K562 (cell line): ENCODE measurements around the gene HDAC5. TPM values are rescaled to one million over a fixed set of nuclear protein-coding genes. Genes with fewer than 3 reads are reported as not detected.

Source experiments
- ATAC-seq: fragments of 200-7000 bp; cut with Tn5 transposase; 3 replicates; pipeline ENCODE4 v1.9.1; 2020; ENCODE audit warnings: moderate library complexity
- BruUV-seq: library from RNA; stranded (reverse); fragments of 400-500 nt; replicated peaks from 2 replicates; lab custom pipeline; 2021; lab: Mats Ljungman, UMichigan
- CTCF ChIA-PET: fragments of 300-600 bp; formaldehyde crosslinking; extraction: SDS; loops from one replicate; lab custom pipeline; 2021; ENCODE audit warnings: low intra/inter-chr PET ratio; lab: Yijun Ruan, JAX
- POLR2A ChIA-PET: fragments of 300-600, 350-650 bp; sonication (Branson Sonifier 250); formaldehyde crosslinking; extraction: SDS; loops from one replicate; lab custom pipeline; 2021; ENCODE audit warnings: antibody characterized with exemption, inconsistent platforms; lab: Yijun Ruan, JAX
- DNase-seq, 4 experiments: peaks; one replicate each; pipeline versions ENCODE4 v3.0.0 to v3.0.0-alpha.2; 2011 to 2018; ENCODE audit warnings: low spot score in 3 of 4, mixed read lengths in 3 of 4; ENCODE audit errors: extremely low read depth in 1 of 4
- FAIRE-seq: peaks from 2 replicates; lab custom pipeline; 2011; peaks lifted over from hg19 to GRCh38; lab: Jason Lieb, UNC
- H2AFZ ChIP-seq: 2 replicates; pipeline ENCODE4 v1.6.0; 2011; ENCODE audit warnings: low read depth, low read length, control low read depth, inconsistent platforms
- H3K27ac ChIP-seq: fragments of 200-600 bp; 3 replicates; pipeline ENCODE4 v1.8.0; 2011; ENCODE audit warnings: low read depth, mild to moderate bottlenecking, control low read depth, inconsistent platforms, low read length, moderate library complexity, mixed read lengths; ENCODE audit errors: extremely low read depth
- H3K27me3 ChIP-seq, 2 experiments: fragments of 300-600 bp in 1 of 2; 2 replicates in 1 of 2; 3 replicates in 1 of 2; pipeline versions ENCODE4 v1.6.0 to v1.8.0; 2011; ENCODE audit warnings: inconsistent platforms in 2 of 2, low read length in 2 of 2, mild to moderate bottlenecking in 1 of 2, mixed read lengths in 1 of 2, moderate library complexity in 1 of 2; ENCODE audit not compliant: control insufficient read depth in 2 of 2, insufficient read depth in 2 of 2
- H3K36me3 ChIP-seq: fragments of 300-600 bp; 3 replicates; pipeline ENCODE4 v1.8.0; 2011; ENCODE audit warnings: mild to moderate bottlenecking, low read length, inconsistent platforms; ENCODE audit not compliant: control insufficient read depth, insufficient read depth
- H3K4me1 ChIP-seq, 2 experiments: fragments of 200-600 bp in 1 of 2; replicated peaks in 1 of 2; 2 replicates in 1 of 2; 3 replicates in 1 of 2; pipeline versions ENCODE4 v1.5.1 to v1.8.0; 2011; ENCODE audit warnings: inconsistent platforms in 2 of 2, low read length in 2 of 2, mild to moderate bottlenecking in 1 of 2, mixed read lengths in 1 of 2, moderate library complexity in 1 of 2; ENCODE audit not compliant: control insufficient read depth in 2 of 2, insufficient read depth in 2 of 2
- H3K4me2 ChIP-seq: 2 replicates; pipeline ENCODE4 v1.6.1; 2011; ENCODE audit warnings: low read length, control low read depth, inconsistent platforms, mixed read lengths; ENCODE audit not compliant: insufficient read depth
- H3K4me3 ChIP-seq: fragments of 200-600 bp; sonication (generic), shearing (Covaris generic); 2 replicates; pipeline ENCODE4 v1.5.1; 2016; ENCODE audit warnings: control low read depth, inconsistent platforms
- H3K79me2 ChIP-seq: fragments of 200-600 bp; 3 replicates; pipeline ENCODE4 v1.8.0; 2011; ENCODE audit warnings: low read length, inconsistent platforms; ENCODE audit not compliant: control insufficient read depth, insufficient read depth
- H3K9ac ChIP-seq, 2 experiments: 2 replicates each; pipeline versions ENCODE4 v1.6.0 to v1.6.1; 2011; ENCODE audit warnings: low read depth in 2 of 2, low read length in 2 of 2, control low read depth in 1 of 2, inconsistent platforms in 1 of 2, mild to moderate bottlenecking in 1 of 2, mixed read lengths in 1 of 2; ENCODE audit not compliant: insufficient read depth in 1 of 2
- H3K9me1 ChIP-seq: one replicate; pipeline ENCODE4 v1.6.0; 2011; ENCODE audit warnings: inconsistent platforms, mild to moderate bottlenecking, low read length, moderate library complexity; ENCODE audit not compliant: control insufficient read depth, insufficient read depth
- H3K9me3 ChIP-seq: replicated peaks from 2 replicates; pipeline ENCODE4 v1.5.1; 2011; ENCODE audit warnings: low read depth, low read length, inconsistent platforms; ENCODE audit not compliant: control insufficient read depth, insufficient read depth
- H4K20me1 ChIP-seq: replicated peaks from 2 replicates; pipeline ENCODE4 v1.6.1; 2011; ENCODE audit warnings: low read length, inconsistent platforms, mixed read lengths; ENCODE audit not compliant: control insufficient read depth, insufficient read depth
- BCL6 ChIP-seq: fragments of 250-450 bp; sonication (Bioruptor Pico); IDR thresholded peaks from 2 replicates; pipeline ENCODE4 v1.4.0; 2020
- EGR1 ChIP-seq: fragments of 450-650 bp; conservative IDR thresholded peaks from 2 replicates; pipeline ENCODE4 v1.6.1; 2017; ENCODE audit warnings: mild to moderate bottlenecking
- KLF13 ChIP-seq: fragments of 450-650 bp; IDR thresholded peaks from 2 replicates; pipeline ENCODE4 v1.6.1; 2016; ENCODE audit warnings: missing genetic modification characterization, low read depth, mild to moderate bottlenecking, missing compliant biosample characterization, moderate library complexity, borderline replicate concordance
- L3MBTL2 ChIP-seq: fragments of 450-650 bp; IDR thresholded peaks from 2 replicates; pipeline ENCODE4 v1.6.1; 2016; ENCODE audit warnings: mild to moderate bottlenecking, moderate library complexity
- MTA1 ChIP-seq: fragments of 450-650 bp; IDR thresholded peaks from 2 replicates; pipeline ENCODE4 v1.6.1; 2017; ENCODE audit warnings: borderline replicate concordance
- NFE2 ChIP-seq: IDR thresholded peaks from 2 replicates; pipeline ENCODE4 v1.6.1; 2014; ENCODE audit warnings: antibody characterized with exemption, low read depth
- NFRKB ChIP-seq: fragments of 450-650 bp; IDR thresholded peaks from 2 replicates; pipeline ENCODE4 v1.6.1; 2016; ENCODE audit warnings: low read depth
- PCBP1 ChIP-seq: fragments of 200-400 bp; formaldehyde crosslinking; IDR thresholded peaks from 2 replicates; pipeline ENCODE4 v1.6.1; 2018; ENCODE audit warnings: mild to moderate bottlenecking, low read depth, low read length; ENCODE audit not compliant: poor library complexity, severe bottlenecking
- SMAD4 ChIP-seq: fragments of 250-450 bp; sonication (Bioruptor Pico); conservative IDR thresholded peaks from 2 replicates; pipeline ENCODE4 v1.8.0; 2021; ENCODE audit warnings: inconsistent platforms, mild to moderate bottlenecking, moderate library complexity
- SMARCB1 ChIP-seq: IDR thresholded peaks from 2 replicates; pipeline ENCODE4 v1.6.1; 2011; ENCODE audit warnings: improper control_type of control experiment, low read depth; ENCODE audit not compliant: insufficient read length
- SRSF9 ChIP-seq: fragments of 200-400 bp; formaldehyde crosslinking; IDR thresholded peaks from 2 replicates; pipeline ENCODE4 v1.6.1; 2017; ENCODE audit warnings: low read depth, low read length, borderline replicate concordance
- TCF7L2 ChIP-seq: fragments of 150-350 bp; IDR thresholded peaks from 2 replicates; pipeline ENCODE4 v1.6.1; 2016; ENCODE audit warnings: low read depth, mild to moderate bottlenecking, low read length, moderate library complexity
- TEAD4 ChIP-seq, 2 experiments: sonication (generic) in 1 of 2; formaldehyde crosslinking in 1 of 2; IDR thresholded peaks; 2 replicates each; pipeline versions ENCODE4 v1.6.1 to v1.8.0; 2012 to 2022; ENCODE audit warnings: borderline replicate concordance in 1 of 2, inconsistent platforms in 1 of 2, low read length in 1 of 2, mild to moderate bottlenecking in 1 of 2, missing genetic modification reagents in 1 of 2
- THAP12 ChIP-seq: fragments of 250-450 bp; sonication (Bioruptor Pico); IDR thresholded peaks from 2 replicates; pipeline ENCODE4 v1.9.0; 2021; ENCODE audit warnings: mild to moderate bottlenecking, inconsistent platforms
- TRIM28 ChIP-seq: fragments of 450-650 bp; IDR thresholded peaks from 2 replicates; pipeline ENCODE4 v1.6.1; 2017
- ZNF124 ChIP-seq: sonication (generic); formaldehyde crosslinking; IDR thresholded peaks from 2 replicates; pipeline ENCODE4 v1.8.1; 2022; ENCODE audit warnings: missing genetic modification reagents
- ZNF395 ChIP-seq: fragments of 200-800 bp; sonication (Bioruptor generic); IDR thresholded peaks from 2 replicates; pipeline ENCODE4 v1.6.1; 2017; ENCODE audit warnings: missing genetic modification characterization, missing compliant biosample characterization
- ZNF740 ChIP-seq, 3 experiments: fragments of 200-800 bp in 1 of 3; sonication (Bioruptor generic) in 1 of 3; sonication (generic) in 1 of 3; formaldehyde crosslinking in 1 of 3; IDR thresholded peaks; 2 replicates each; pipeline versions ENCODE4 v1.6.1 to v1.8.0; 2016 to 2022; ENCODE audit warnings: mild to moderate bottlenecking in 2 of 3, missing compliant biosample characterization in 2 of 3, missing genetic modification characterization in 2 of 3, missing genetic modification reagents in 1 of 3
- in situ Hi-C: fragments of 300-500 bp; cut with MboI; formaldehyde crosslinking; loops from 4 replicates; pipeline ENCODE4 v1.15.0; 2018; ENCODE audit warnings: inconsistent platforms, mixed read lengths
- intact Hi-C: fragments of 100-400 bp; cut with micrococcal nuclease; formaldehyde crosslinking; loops from 2 replicates; pipeline ENCODE4 v1.14.2; 2022
- polyA plus RNA-seq, 8 experiments: library from polyadenylated mRNA; depleted of rRNA in 4 of 8; stranded (reverse) in 5 of 8; unstranded in 3 of 8; fragments of >200 nt; fragmentation: Nextera tagmentation in 2 of 8; fragmentation: Illumina TruSeq in 1 of 8; extraction: Ambion mirVana in 2 of 8; extraction: Trizol in 1 of 8; gene quantifications; 2 replicates each; pipeline versions ENCODE4 v1.2.1 to v1.2.3, GENCODE V29; 2011 to 2014; ENCODE audit warnings: inconsistent platforms in 1 of 8, missing spikeins in 1 of 8
- total RNA-seq, 7 experiments: library from RNA; depleted of rRNA in 6 of 7; stranded (reverse); fragments of >200 nt in 6 of 7; fragmentation: Illumina TruSeq in 2 of 7; extraction: Trizol in 2 of 7; gene quantifications; 2 replicates each; pipeline versions ENCODE4 v1.2.1 to v1.2.3, GENCODE V29; 2011 to 2021; ENCODE audit warnings: low replicate concordance in 1 of 7

HDAC5 gene
- total and polyA plus RNA-seq, 9 of the 15 experiments (the other 6 are each of a cell fraction or from before 2014, with no cell fraction given) = 0.45 to 26.2 (median 16.4) TPM

GRCh38 chr17:44132275-44132821 lies 8.9 kb upstream of the HDAC5 start:
- FAIRE-seq = peak; percentile 92
- peak overlapping the region; percentile 67 for H3K27ac ChIP-seq
- POLR2A ChIA-PET = interaction anchor here (0.6 to 1.3 kb wide), 3 partner anchors 9 to 101 kb away, joined by 3 to 4 read pairs (median 3); partner anchors contain the start of gene HDAC5
- H3K4me1 ChIP-seq = peaks cover 11 to 15% of the 10 kb centered on the region in 2 experiments; a peak in 4 of 5 replicates
- peak; percentile 82 for ATAC-seq
- H3K9ac ChIP-seq = peak overlapping the region in 1 of 2 experiments; percentile 24; a peak in 2 of 4 replicates
- no peaks in the 10 kb centered on the region for H3K79me2 ChIP-seq
- peak overlapping the region; percentile 23; the same call in 1 of the 2 replicates for H3K4me2 ChIP-seq
- DNase-seq = peak in 3 of 4 experiments; percentile 41 to 77 (median 70)
- H2AFZ ChIP-seq = peak overlapping the region; percentile 73
- H3K9me3 ChIP-seq = no peaks in the 10 kb centered on the region
- no TSS peak for BruUV-seq
- CTCF ChIA-PET = no interaction called here
- no peaks in the 10 kb centered on the region for H4K20me1 ChIP-seq
- intact Hi-C loops (no loop called here), in situ Hi-C loops (no loop called here)
- no peak overlapping the region for H3K4me3 ChIP-seq
- no peaks in the 10 kb centered on the region for H3K9me1 ChIP-seq
- no peaks in the 10 kb centered on the region for H3K36me3 ChIP-seq
- H3K27me3 ChIP-seq = no peaks in the 10 kb centered on the region
- TF ChIP-seq TEAD4 (IDR thresholded peaks at IDR 0.05; ENCODE audit: low read length) = peak; percentile 64
- TF ChIP-seq TEAD4 (CRISPR knock-in tag; IDR thresholded peaks at IDR 0.05; ENCODE audit: borderline replicate concordance) = no peak
- TF ChIP-seq TCF7L2 = no peak
- TF ChIP-seq SRSF9 = no peak
- TF ChIP-seq NFRKB = no peak
- no peak for TF ChIP-seq ZNF124 (CRISPR knock-in tag)
- 0 out of 2 replicates have a peak, but pooled peaks have one; percentile 18 for TF ChIP-seq ZNF395 (CRISPR knock-in tag)
- no peak for TF ChIP-seq THAP12 (CRISPR knock-in tag)
- TF ChIP-seq SMAD4 (CRISPR knock-in tag) = no peak
- TF ChIP-seq PCBP1 = no peak
- no peak for TF ChIP-seq ZNF740 (CRISPR knock-in tag; IDR thresholded peaks at IDR 0.05)
- TF ChIP-seq ZNF740 (tag; IDR thresholded peaks at IDR 0.05) = no peak
- TF ChIP-seq MTA1 = peak; percentile 75; the same call in 1 of the 2 replicates
- TF ChIP-seq TRIM28 = peak; percentile 17; the same call in 1 of the 2 replicates
- TF ChIP-seq SMARCB1 = no peak
- TF ChIP-seq BCL6 (CRISPR knock-in tag) = no peak
- TF ChIP-seq KLF13 (tag) = no peak
- TF ChIP-seq EGR1 = no peak
- TF ChIP-seq NFE2 = no peak
- TF ChIP-seq L3MBTL2 = peak; percentile 66
